HG03575 (cell line): Measurements from ENCODE around the gene SMIM13.
"Not testable (repeated sequence)": the region's sequence is repeated elsewhere in the genome, so short reads cannot be mapped to it uniquely, and the experiment has no call there.

Experiments used
- ATAC-seq: cut with Tn5 transposase; IDR thresholded peaks from one replicate; pipeline ENCODE4 v1.9.1; 2021; ENCODE audit not compliant: unreplicated experiment, insufficient number of reproducible peaks, low FRiP score; ENCODE audit errors: extremely low read depth

The SMIM13 gene

DNA sequence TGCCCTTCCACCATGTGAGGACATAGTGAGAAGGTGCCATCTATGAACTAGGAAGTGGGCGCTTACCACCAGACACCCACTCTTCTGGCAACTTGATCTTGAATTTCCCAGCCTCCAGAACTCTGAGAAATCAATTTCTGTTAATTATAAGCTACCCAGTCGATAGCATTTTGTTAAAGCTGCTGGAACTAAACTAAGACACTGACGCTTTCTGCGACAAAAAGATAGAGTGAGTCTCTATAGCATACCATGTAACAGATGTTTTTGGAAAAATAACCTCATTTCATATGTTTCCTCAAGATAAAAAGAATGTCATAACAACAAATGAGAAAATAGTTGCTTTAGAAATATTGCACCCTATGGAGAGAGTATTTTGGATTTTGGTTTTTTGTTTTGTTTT is 15.4 kb upstream of the SMIM13 start:
- no peak for ATAC-seq

DNA sequence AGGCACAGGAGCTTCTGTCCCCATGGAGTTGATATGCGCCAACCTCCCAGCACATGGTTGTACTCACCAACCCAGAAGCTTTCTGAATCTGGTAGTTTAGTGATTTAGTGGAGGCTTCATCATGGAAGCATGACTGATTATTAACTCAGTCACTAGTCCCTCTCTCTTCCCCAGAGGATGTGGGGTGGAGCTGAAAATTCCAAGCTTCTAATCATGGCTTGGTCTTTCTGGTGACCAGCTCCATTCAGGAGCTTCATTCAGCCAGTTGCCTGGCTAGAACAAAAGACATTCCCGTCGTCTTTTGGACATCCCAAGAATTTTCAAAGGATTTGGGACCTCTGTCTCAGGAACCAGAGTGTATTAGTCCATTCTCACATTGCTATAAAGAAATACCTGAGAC is 13.3 kb upstream of the SMIM13 start:
- ATAC-seq = no peak

DNA sequence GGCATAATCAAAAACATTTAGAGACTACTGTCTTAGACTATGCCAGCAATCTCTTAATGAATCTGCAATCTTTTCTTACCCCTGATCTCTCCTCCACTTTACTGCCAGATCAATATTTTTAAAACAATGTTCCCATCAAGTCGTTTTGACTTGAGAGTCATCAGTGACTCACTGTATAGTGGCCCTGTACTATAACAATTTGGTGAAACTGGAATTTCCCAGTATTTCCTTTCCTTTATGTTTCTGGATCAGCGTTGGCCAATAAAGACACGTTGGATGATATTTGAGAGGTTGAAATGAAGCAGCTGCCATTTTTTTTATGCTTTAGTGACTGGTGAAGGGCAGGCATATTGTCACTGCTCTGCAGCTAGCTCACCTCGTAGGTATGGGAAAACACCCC is 10.1 kb upstream of the SMIM13 start:
- ATAC-seq = no peak

DNA sequence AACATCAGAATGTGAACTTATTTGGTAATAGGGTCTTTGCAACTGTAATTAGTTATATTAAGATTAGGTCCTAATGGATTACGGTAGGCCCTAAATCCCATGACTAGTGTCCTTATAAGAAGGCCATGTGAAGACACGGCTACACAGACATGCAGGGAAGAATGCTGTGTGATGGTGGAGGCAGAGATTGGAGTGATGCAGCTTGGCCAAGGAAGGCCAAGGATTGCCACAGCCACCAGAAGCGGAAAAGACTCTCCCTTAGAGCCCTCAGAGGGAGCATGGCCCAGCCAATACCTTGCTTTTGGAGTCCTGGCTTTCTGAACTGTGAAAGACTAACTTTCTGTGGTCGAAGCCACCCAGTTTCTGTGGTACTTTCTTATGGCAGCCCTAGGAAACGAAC is 9.7 kb upstream of the SMIM13 start:
- no peak for ATAC-seq

DNA sequence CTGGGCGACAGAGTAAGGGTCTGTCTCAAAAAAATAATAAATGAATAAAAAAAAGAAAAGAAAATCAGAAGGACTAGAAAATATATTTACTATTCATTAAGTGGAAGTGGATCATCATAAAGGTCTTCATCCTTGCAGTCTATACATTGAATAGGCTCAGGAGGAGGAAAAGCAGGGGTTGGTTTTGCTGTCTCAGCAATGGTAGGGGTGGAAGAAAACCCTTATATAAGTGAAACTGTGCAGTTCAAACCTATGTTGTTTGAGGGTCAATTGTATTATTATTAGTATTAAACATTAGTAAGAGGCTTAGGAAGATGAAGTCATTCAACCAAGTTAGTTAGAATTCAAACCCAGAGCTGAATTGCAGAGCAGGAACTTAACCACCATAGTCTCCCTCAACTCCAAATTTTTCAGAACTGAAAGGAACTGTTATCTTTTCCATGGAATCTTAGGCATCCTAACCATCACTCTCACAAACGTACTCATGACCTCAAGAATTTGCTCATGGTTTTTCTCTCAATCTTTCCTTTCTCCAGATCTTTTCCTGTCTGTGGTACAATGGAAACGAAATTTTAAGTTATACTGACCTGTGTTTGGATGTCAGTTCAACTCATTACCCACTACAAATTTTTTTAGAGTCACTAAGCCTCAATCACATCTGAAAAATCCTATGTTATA is 7.7 kb upstream of the SMIM13 start:
- no peak for ATAC-seq

DNA sequence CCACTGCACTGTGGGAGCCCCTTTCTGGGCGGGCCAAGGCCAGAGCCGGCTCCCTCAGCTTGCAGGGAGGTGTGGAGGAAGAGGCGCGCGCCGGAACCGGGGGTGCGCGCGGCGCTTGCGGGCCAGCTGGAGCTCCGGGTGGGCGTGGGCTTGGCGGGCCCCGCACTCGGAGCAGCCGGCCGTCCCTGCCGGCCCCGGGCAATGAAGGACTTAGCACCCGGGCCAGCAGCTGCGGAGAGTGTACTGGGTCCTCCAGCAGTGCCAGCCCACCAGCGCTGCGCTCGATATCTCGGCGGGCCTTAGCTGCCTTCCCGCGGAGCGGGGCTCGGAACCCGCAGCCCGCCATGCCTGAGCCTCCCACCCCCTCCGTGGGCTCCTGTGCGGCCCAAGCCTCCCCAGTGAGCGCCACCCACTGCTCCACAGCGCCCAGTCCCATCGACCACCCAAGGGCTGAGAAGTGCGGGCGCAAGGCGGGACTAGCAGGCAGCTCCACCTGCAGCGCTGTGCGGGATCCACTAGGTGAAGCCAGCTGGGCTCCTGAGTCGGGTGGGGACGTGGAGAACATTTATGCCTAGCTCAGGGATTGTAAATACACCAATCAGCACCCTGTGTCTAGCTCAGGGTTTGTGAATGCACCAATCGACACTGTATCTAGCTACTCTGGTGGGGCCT is 6.4 kb upstream of the SMIM13 start:
- ATAC-seq = not testable (repeated sequence)

DNA sequence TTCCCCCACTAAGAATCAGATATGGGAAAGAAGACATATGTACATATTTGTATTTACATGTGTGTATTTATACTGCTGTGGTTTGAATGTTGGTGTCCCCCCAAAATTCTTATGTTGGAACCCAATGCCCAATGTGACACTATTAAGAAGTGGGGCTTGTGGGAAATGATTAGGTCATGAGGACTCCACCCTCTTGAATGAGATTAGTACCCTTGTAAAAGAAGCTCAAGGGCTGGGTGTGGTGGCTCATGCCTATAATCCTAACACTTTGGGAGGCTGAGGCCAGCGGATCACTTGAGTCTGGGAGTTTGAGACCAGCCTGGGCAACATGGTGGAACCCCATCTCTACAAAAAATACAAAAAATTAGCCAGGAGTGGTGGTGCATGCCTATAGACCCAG is 3.9 kb upstream of the SMIM13 start:
- no peak for ATAC-seq

DNA sequence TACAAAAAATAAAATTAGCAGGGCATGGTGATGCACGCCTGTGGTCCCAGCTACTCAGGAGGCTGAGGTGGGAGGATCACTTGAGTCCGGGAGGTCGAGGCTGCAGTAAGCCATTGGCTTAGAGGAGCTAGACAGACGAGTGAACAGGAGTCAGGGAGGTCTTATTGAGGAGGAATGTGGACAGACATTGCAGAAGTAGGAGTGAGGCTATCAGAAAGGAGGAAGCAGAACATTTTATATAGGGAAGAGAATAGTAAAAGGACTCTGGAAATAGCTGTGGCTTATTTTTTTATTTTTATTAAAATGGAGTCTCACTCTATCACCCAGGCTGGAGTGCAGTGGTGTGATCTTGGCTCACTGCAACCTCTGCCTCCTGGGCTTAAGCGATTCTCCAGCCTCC is 2.5 kb upstream of the SMIM13 start:
- not testable (repeated sequence) for ATAC-seq

DNA sequence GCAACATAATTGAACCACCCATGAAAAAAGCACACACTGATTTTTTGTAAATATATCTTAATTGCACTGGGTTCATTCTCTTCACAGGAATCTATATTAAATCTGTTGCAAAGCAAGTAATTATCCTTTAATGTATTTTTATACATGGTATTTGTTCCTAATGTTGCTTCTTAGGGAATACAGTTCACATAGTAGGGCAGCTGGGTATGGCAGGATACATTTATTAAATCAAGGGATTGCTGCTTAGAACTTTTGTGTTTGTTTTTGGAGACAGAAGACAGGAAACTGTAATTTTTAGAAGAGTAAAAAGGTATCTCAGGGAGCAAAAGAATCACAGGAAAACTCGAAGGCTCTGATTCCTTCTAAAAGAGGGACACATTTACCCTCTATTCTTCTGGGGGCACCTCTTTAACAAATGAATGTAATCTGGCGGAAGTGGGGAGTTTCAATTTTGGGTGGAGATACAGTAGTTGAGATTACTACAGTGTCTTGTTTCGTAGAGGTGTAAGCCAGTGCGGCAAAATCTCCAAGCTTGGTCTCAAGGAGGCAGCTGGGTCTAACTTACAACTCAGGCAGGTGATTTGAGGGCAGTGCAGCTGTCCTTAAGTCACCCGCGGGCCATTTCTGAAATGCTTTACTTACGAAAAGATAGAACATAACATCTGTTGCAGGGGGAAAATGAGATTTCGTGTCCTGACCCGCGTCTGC is 812 bp upstream of the SMIM13 start:
- ATAC-seq = no peak

DNA sequence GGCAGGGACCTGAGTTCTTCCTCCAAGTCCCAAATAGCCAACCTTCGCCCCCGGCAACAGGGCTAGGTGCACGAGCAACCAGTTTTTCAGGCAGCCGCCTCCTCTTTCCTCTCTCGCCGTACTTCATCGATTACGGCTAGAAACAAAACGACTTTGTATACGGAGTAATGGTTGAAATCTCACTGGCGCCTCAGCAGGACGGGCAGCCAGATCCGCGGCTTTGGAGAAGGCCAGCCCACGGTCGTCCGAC is 333 bp upstream of the SMIM13 start:
- no peak for ATAC-seq

DNA sequence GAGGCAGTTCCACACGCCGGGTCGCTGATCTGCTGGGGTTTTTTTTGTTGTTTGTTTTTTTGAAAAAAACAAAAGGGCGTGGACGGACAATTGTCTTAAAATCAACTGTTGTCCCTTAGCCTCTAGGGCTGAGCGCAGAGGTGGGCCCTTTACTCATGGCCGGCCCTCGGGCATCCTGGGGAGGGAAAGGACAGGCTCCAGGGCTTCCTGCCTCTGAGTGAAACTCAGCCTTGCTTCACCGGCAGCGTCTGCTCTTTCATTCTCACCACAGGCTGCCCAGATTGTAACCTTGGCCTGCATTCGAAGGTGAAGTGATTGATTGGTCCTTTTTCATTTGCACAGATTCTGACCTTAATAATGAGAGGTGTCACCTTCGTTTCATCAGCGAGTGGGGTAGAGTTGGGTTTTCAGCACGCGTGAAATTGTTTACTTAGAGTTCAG is 797 bp downstream of the SMIM13 start:
- no peak for ATAC-seq

DNA sequence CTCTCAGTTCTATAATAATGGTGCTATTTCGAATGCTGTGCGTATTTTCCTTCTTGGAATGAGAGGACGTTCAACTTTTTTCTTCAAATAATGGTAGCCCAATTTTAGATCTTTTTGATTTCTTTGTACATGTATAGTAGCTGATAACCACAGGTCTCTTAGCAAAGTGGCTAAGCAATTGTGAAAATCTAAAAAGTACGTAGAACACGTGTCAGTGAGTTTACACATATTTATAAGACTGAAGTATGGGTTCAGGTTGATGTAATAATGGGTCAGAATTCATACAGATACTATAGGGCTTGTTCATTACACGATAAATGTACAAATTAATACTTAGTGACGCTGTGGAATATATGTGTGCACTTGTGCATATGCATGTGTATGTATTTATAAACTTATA is 1.3 kb downstream of the SMIM13 start:
- ATAC-seq = no peak

DNA sequence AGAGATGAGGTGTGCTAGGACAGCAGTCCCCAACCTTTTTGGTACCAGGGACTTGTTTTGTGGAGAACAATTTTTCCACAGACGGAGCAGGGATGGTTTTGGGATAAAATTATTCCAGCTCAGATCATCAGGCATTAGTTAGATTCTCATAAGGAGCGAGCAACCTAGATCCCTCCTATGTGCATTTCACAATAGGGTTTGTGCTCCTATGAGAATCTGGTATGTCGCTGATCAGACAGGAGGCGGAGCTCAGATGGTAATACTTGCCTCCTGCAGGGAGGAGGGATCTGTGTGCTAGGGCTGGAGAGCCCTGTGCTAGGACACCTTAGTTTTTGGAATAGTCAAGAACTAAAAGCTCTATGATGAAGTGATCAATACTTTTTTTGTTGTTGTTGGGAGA is 2.5 kb downstream of the SMIM13 start:
- no peak for ATAC-seq

DNA sequence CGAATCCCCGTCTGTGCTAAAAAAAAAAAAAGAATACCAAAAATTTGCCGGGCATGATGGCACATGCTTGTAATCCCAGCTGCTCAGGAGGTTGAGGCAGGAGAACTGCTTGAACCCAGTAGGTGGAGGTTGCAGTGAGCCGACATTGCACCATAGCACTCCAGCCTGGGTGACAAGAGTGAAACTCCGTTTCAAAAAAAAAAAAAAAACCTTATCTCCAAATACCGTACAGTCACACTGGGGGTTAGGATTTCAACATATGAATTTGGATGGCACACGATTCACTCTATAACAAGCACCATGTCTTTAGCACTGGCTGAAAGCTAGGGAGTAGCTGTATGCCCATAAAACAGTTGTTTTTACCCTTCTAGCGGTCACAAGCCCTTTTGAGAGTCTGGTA is 3.8 kb downstream of the SMIM13 start:
- ATAC-seq = no peak

DNA sequence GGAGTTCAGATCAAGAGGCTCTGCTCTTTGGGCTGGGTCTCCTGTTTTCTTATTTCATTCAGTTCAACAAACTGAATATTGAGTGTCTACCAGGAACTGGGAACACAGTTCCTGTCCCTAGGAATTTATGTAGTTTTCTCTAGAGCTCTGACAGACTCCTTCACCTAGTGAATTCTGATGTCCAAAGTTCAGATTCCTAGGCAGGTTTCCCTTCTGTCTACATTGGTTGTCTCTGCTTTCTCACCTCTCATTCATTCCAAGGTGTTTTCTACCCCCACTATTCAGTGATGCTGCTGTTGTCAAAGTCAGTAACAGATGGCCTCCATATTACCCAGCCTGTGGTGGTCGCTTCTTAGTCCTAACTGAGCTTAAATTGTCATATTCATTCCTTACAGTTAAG is 4.4 kb downstream of the SMIM13 start:
- no peak for ATAC-seq

DNA sequence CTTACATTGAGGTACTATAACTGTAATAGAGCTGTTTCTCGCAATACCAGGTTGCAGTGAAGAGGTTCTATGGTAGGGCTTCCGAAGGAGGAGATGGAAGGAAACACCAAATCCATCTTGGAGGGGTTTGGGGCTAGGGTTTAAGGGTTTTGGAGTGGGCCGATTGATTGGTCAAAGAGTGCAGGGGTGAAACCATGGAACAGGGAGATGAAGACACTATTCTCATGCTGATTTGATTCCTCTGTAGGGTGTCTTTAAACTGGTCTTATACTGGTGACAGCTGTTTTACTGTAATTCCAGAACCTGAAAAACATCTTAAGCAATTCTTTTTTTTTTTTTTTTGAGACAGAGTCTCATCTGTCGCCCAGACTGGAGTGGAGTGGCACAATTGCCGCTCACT is 7.8 kb downstream of the SMIM13 start:
- no peak for ATAC-seq

DNA sequence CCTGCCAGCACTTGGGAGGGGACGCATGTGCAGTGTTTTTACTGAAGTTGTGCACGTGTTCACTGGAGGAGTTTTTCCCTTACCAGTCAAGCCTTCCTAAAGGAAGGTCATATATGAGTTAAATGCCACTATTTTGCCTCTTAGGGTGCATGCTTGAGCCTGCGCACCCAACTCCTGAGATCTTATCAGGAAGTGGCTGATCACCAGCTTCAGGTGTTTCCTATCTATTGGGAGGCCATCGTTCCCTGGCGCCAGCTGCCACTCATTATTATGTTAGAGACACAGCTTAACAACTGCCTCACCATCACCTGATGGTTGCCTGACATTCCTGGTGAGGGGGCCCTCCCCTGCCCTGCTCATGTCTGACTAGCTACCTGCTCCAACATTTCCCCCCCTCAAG is 9.4 kb downstream of the SMIM13 start:
- no peak for ATAC-seq

DNA sequence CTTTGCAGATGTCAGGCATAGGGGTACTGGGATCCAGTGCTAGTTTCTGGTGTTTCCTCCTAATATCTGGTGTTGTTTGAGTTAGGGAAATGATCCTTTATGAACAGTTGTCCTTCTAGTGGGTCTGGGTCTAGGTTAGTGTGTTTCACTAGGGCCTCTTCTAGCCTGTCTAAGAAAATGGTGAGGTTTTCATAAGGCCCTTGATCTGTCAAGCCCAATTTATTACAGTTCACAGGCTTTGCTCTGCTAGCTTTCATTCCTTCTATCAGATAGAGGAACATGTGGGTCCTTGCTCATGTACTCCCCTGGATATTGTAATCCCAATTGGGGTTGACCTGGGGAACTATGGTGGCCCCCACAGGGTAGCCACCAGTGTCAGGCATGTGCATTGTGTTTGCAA is 15.1 kb downstream of the SMIM13 start:
- no peak for ATAC-seq

DNA sequence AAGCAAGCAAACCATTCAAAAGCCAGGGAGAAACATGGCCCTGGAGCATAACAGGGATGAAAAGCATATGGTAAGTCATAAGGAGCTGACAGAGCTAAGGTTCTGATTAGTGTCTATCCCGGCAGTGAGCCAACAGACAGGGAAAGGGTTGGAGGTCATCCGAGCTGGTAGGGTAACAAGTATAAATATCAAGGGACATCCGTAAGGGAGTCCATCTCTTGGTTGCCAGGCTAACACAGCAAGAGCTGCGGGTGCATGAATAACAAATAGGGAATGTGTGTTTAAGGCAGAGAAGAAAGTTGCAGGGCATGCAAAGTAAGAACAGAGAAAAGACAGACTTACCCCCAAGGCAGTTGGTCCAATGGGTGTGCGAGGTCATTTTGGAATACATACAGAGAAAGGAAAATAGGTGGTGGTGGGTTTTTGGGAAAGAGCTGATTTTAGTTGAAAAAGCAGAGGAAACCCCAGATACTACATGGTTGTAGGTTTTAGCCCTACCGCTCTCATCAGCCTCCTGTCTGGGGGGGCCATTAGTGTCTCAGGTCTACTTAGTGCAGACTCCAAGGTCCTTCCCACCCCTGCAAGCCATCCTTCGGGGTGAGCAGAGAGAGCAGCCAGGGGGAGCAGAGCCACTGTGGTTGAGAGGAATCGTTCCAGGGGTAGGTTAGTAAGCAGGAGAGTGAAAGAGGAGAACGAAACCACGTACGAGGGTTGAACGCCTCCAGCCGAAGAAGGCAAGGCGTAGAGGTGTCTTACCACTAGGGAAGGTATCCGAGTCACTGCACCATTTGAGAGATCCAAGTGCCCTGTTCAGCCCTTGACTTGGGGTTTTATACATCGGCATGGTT is 17.5 kb downstream of the SMIM13 start, which contains the start of gene ERVFRD-1:
Gene ERVFRD-1, minus strand, starts transcription at position 805 of the 848 bp plus-strand sequence. CDS start 6,415 bp downstream, outside the sequence.
- ATAC-seq = no peak
